ENCODE data around the gene DNMT3B. TPM values are rescaled to one million over a fixed set of nuclear protein-coding genes. Genes with fewer than 3 reads are reported as not detected.

The DNMT3B gene
- total RNA-seq, 1 experiment from 2014 or later: 3.5 TPM

GRCh38 chr20:32789896-32790750, 27.9 kb downstream of the DNMT3B start:
- no peaks in the 10 kb centered on the region for H3K4me1 ChIP-seq (ENCODE audit: control insufficient read depth, insufficient read depth, low read length)
- ChIA-PET CTCF (interaction anchor here (0.5 to 1.0 kb wide), 7 partner anchors 18 to 301 kb away, joined by 3 to 6 read pairs (median 3); partner anchors contain the start of gene C20orf203), POLR2A (interaction anchor here (0.7 kb wide), 1 partner anchor 47 kb away, joined by 4 read pairs; no protein-coding TSS in a partner anchor)
- no peaks in the 10 kb centered on the region for H3K27me3 ChIP-seq (ENCODE audit: control insufficient read depth, insufficient read depth, low read length)
- DNase-seq (ENCODE audit: low read depth, low spot score): peak; percentile 64
- no peaks in the 10 kb centered on the region for H3K36me3 ChIP-seq (ENCODE audit: control insufficient read depth, insufficient read depth, low read length)
- H3K27ac ChIP-seq (ENCODE audit: low read length): no peak overlapping the region
- ATAC-seq: peak; percentile 99
- no TSS peak for BruUV-seq (replicated peaks)
- intact Hi-C loops (cut with micrococcal nuclease; ENCODE audit: unreplicated experiment) (no loop called here), in situ Hi-C loops (cut with HindIII; ENCODE audit: low pct_unique_long_range_greater_than_20kb, low sequenced_read_pairs) (no loop called here)
- no peak overlapping the region for H3K4me3 ChIP-seq (ENCODE audit: low read depth in 2 of 2, low read length in 2 of 2)
- TF ChIP-seq POLR2AphosphoS5 (IDR thresholded peaks at IDR 0.05; ENCODE audit: low read depth, low read length): no peak
- peak; percentile 99 for TF ChIP-seq CTCF (IDR thresholded peaks at IDR 0.05)
- H3K9me3 ChIP-seq (ENCODE audit: control insufficient read depth, insufficient read depth, low read depth, low read length): no peaks in the 10 kb centered on the region

GRCh38 chr20:32790751-32791057, 28.5 kb downstream of the DNMT3B start:
- no peaks in the 10 kb centered on the region for H3K27me3 ChIP-seq (ENCODE audit: control insufficient read depth, insufficient read depth, low read length)
- no peaks in the 10 kb centered on the region for H3K36me3 ChIP-seq (ENCODE audit: control insufficient read depth, insufficient read depth, low read length)
- BruUV-seq (replicated peaks): no TSS peak
- in situ Hi-C loops (cut with HindIII; ENCODE audit: low pct_unique_long_range_greater_than_20kb, low sequenced_read_pairs) (no loop called here), intact Hi-C loops (cut with micrococcal nuclease; ENCODE audit: unreplicated experiment) (no loop called here)
- ChIA-PET CTCF (interaction anchor here (1.0 kb wide), 1 partner anchor 18 kb away, joined by 3 read pairs; no protein-coding TSS in a partner anchor), POLR2A (no interaction called here)
- DNase-seq (ENCODE audit: low read depth, low spot score) (no peak), ATAC-seq (no peak)
- H3K9me3 ChIP-seq (ENCODE audit: control insufficient read depth, insufficient read depth, low read depth, low read length): no peaks in the 10 kb centered on the region
- no peak overlapping the region for H3K27ac ChIP-seq (ENCODE audit: low read length)
- no peak overlapping the region for H3K4me3 ChIP-seq (ENCODE audit: low read depth in 2 of 2, low read length in 2 of 2)
- no peaks in the 10 kb centered on the region for H3K4me1 ChIP-seq (ENCODE audit: control insufficient read depth, insufficient read depth, low read length)
- no peak for TF ChIP-seq TCF7L2 (IDR thresholded peaks at IDR 0.05; ENCODE audit: low read depth, low read length)
- TF ChIP-seq REST (IDR thresholded peaks at IDR 0.05; ENCODE audit: insufficient read depth in 1 of 2, low read depth in 2 of 2, low read length in 1 of 2): no peak
- TF ChIP-seq POLR2AphosphoS5 (IDR thresholded peaks at IDR 0.05; ENCODE audit: low read depth, low read length): no peak
- no peak for TF ChIP-seq SIN3A (IDR thresholded peaks at IDR 0.05; ENCODE audit: borderline replicate concordance, insufficient read depth, low read depth, low read length)
- TF ChIP-seq CTCF (IDR thresholded peaks at IDR 0.05): no peak
